HepG2 (cell line): ENCODE measurements around the gene KRTAP3-1. TPM values are rescaled to one million over a fixed set of nuclear protein-coding genes. Genes with fewer than 3 reads are reported as not detected.

Experiments
- ARID5B ChIP-seq: IDR thresholded peaks from 2 replicates; pipeline ENCODE4 v1.4.0; 2020; ENCODE audit warnings: mild to moderate bottlenecking, missing genetic modification reagents
- ATF2 ChIP-seq: sonication (generic); formaldehyde crosslinking; IDR thresholded peaks from 2 replicates; pipeline ENCODE4 v1.4.0; 2020; ENCODE audit warnings: missing genetic modification reagents
- HNF1A ChIP-seq, 2 experiments: sonication (generic) in 1 of 2; formaldehyde crosslinking in 1 of 2; IDR thresholded peaks; 2 replicates each; pipeline versions ENCODE4 v1.4.0 to v1.6.1; 2016 to 2020; ENCODE audit warnings: borderline replicate concordance in 1 of 2, low read depth in 1 of 2, mild to moderate bottlenecking in 1 of 2, missing genetic modification reagents in 1 of 2
- HNF4G ChIP-seq, 2 experiments: sonication (generic) in 1 of 2; formaldehyde crosslinking in 1 of 2; IDR thresholded peaks; 2 replicates each; pipeline versions ENCODE4 v1.4.0 to v1.6.1; 2011 to 2020; ENCODE audit warnings: borderline replicate concordance in 2 of 2, low read depth in 2 of 2, mild to moderate bottlenecking in 2 of 2, low read length in 1 of 2, missing genetic modification reagents in 1 of 2, moderate library complexity in 1 of 2
- JARID2 ChIP-seq: sonication (generic); formaldehyde crosslinking; IDR thresholded peaks from 2 replicates; pipeline ENCODE4 v1.8.1; 2023; ENCODE audit warnings: missing genetic modification reagents, inconsistent platforms; ENCODE audit not compliant: insufficient replicate concordance
- MAFK ChIP-seq, 2 experiments: IDR thresholded peaks in 1 of 2; conservative IDR thresholded peaks in 1 of 2; 2 replicates each; pipeline ENCODE4 v1.6.1; 2011; ENCODE audit warnings: improper control_type of control experiment in 2 of 2, low read length in 2 of 2
- MIXL1 ChIP-seq: IDR thresholded peaks from 2 replicates; pipeline ENCODE4 v1.6.1; 2016
- NR2F1 ChIP-seq, 2 experiments: fragments of 450-650 bp in 1 of 2; formaldehyde crosslinking in 1 of 2; IDR thresholded peaks; 2 replicates each; pipeline versions ENCODE4 v1.5.0 to v1.6.1; 2016 to 2020; ENCODE audit warnings: mild to moderate bottlenecking in 1 of 2, missing compliant biosample characterization in 1 of 2, missing genetic modification reagents in 1 of 2, moderate library complexity in 1 of 2
- NR2F2 ChIP-seq: IDR thresholded peaks from 2 replicates; pipeline ENCODE4 v1.6.1; 2012; ENCODE audit warnings: low read depth, inconsistent platforms, borderline replicate concordance
- PPARG ChIP-seq: conservative IDR thresholded peaks from 2 replicates; pipeline ENCODE4 v1.6.1; 2016; ENCODE audit warnings: missing biosample characterization, missing genetic modification reagents
- SALL2 ChIP-seq: sonication (generic); formaldehyde crosslinking; IDR thresholded peaks from 2 replicates; pipeline ENCODE4 v1.8.1; 2023; ENCODE audit warnings: mild to moderate bottlenecking, missing genetic modification reagents, inconsistent platforms
- SOX13 ChIP-seq, 3 experiments: fragments of 450-650 bp in 1 of 3; sonication (generic) in 1 of 3; formaldehyde crosslinking in 1 of 3; IDR thresholded peaks in 2 of 3; conservative IDR thresholded peaks in 1 of 3; 2 replicates each; pipeline versions ENCODE4 v1.5.0 to v1.6.1; 2016 to 2020; ENCODE audit warnings: antibody characterized with exemption in 1 of 3, mild to moderate bottlenecking in 1 of 3, missing compliant biosample characterization in 1 of 3, missing genetic modification reagents in 1 of 3, moderate library complexity in 1 of 3
- SP5 ChIP-seq: IDR thresholded peaks from 2 replicates; pipeline ENCODE4 v1.6.1; 2016; ENCODE audit warnings: low read depth, borderline replicate concordance
- TBL1XR1 ChIP-seq: fragments of 150-350 bp; IDR thresholded peaks from 2 replicates; pipeline ENCODE4 v1.6.1; 2014; ENCODE audit warnings: borderline replicate concordance, low read length; ENCODE audit not compliant: partially characterized antibody
- TFDP1 ChIP-seq: IDR thresholded peaks from 2 replicates; pipeline ENCODE4 v1.6.1; 2016; ENCODE audit warnings: missing compliant biosample characterization, missing genetic modification reagents, borderline replicate concordance
- ZNF124 ChIP-seq: sonication (generic); formaldehyde crosslinking; IDR thresholded peaks from 2 replicates; pipeline ENCODE4 v1.4.0; 2020; ENCODE audit warnings: missing genetic modification reagents
- ZNF205 ChIP-seq: IDR thresholded peaks from 2 replicates; pipeline ENCODE4 v1.6.1; 2018; ENCODE audit warnings: missing biosample characterization, missing genetic modification reagents
- polyA plus RNA-seq, 8 experiments: library from polyadenylated mRNA; depleted of rRNA in 3 of 8; stranded (reverse) in 7 of 8; unstranded in 1 of 8; fragments of >200 nt; fragmentation: Illumina TruSeq in 4 of 8; extraction: Trizol in 4 of 8; gene quantifications; 2 replicates each; pipeline versions ENCODE4 v1.2.1 to v1.2.3, GENCODE V29; 2011 to 2016; ENCODE audit warnings: low read depth in 4 of 8, missing spikeins in 1 of 8, mixed read lengths in 1 of 8; ENCODE audit not compliant: insufficient read depth in 1 of 8
- total RNA-seq, 5 experiments: library from RNA; depleted of rRNA; stranded (reverse); fragments of >200 nt; fragmentation: Illumina TruSeq; extraction: Trizol; gene quantifications; 2 replicates each; pipeline ENCODE4 v1.2.3, GENCODE V29; 2016; ENCODE audit warnings: low read depth in 1 of 5

Gene KRTAP3-1
- total and polyA plus RNA-seq, 2 of the 13 experiments (the other 11 are each of a cell fraction or from before 2014, with no cell fraction given), result 0.29 to 3.7 TPM

GRCh38 chr17:41002814-41003213 is 6.1 kb downstream of the KRTAP3-1 start (continued):
- TF ChIP-seq ARID5B (CRISPR knock-in tag), result peak; percentile 46; the same call in 1 of the 2 replicates
- peak in 1 of 2 experiments; percentile 60; a peak in 2 of 4 replicates for TF ChIP-seq NR2F1 (CRISPR knock-in tag; IDR thresholded peaks at IDR 0.05)
- TF ChIP-seq ZNF124, result no peak
- peak; percentile 53; the same call in 1 of the 2 replicates for TF ChIP-seq SP5 (CRISPR knock-in tag)
- peak; percentile 34 for TF ChIP-seq TBL1XR1
- TF ChIP-seq TFDP1, result peak; percentile 40; the same call in 1 of the 2 replicates
- TF ChIP-seq HNF4G (IDR thresholded peaks at IDR 0.05; ENCODE audit: borderline replicate concordance, low read depth, low read length), result peak; percentile 38; the same call in 1 of the 2 replicates
- no peak for TF ChIP-seq HNF4G (CRISPR knock-in tag; IDR thresholded peaks at IDR 0.05; ENCODE audit: borderline replicate concordance, low read depth)
- no peak for TF ChIP-seq ZNF205 (CRISPR knock-in tag)
- TF ChIP-seq MIXL1, result peak; percentile 53; the same call in 1 of the 2 replicates
- TF ChIP-seq NR2F2, result peak; percentile 26; the same call in 1 of the 2 replicates
- TF ChIP-seq SALL2, result no peak
- 0 out of 2 replicates have a peak, but pooled peaks have one; percentile 12 for TF ChIP-seq PPARG (CRISPR knock-in tag)
- no peak for TF ChIP-seq SOX13 (IDR thresholded peaks at IDR 0.05)
- peak in 1 of 2 experiments; percentile 69; a peak in 2 of 4 replicates for TF ChIP-seq SOX13 (CRISPR knock-in tag; conservative IDR thresholded peaks at IDR 0.05 in 1 of 2, IDR thresholded peaks at IDR 0.05 in 1 of 2)
- TF ChIP-seq MAFK (conservative IDR thresholded peaks at IDR 0.05 in 1 of 2, IDR thresholded peaks at IDR 0.05 in 1 of 2; ENCODE audit: low read length in 2 of 2), result peak in 1 of 2 experiments; percentile 17; a peak in 1 of 4 replicates
- no peak for TF ChIP-seq ATF2 (CRISPR knock-in tag)
- TF ChIP-seq HNF1A (IDR thresholded peaks at IDR 0.05; ENCODE audit: low read depth), result no peak
- peak; percentile 42; the same call in 1 of the 2 replicates for TF ChIP-seq HNF1A (CRISPR knock-in tag; IDR thresholded peaks at IDR 0.05; ENCODE audit: borderline replicate concordance)
- TF ChIP-seq JARID2, result no peak
